NCI-H82 treated with DMSO at 0.1 percent for 48 hours (cell line): Measurements from ENCODE around the gene ZFHX2.
A peak's percentile ranks its signal among the peaks of the same experiment; 100 is the strongest.
"Not testable (repeated sequence)": the region's sequence is repeated elsewhere in the genome, so short reads cannot be mapped to it uniquely, and the experiment has no call there.

ENCODE experiments used
- DNase-seq: peaks from one replicate; lab custom pipeline; 2025; ENCODE audit not compliant: unreplicated experiment; lab: John Stamatoyannopoulos, UW

Gene ZFHX2

DNA sequence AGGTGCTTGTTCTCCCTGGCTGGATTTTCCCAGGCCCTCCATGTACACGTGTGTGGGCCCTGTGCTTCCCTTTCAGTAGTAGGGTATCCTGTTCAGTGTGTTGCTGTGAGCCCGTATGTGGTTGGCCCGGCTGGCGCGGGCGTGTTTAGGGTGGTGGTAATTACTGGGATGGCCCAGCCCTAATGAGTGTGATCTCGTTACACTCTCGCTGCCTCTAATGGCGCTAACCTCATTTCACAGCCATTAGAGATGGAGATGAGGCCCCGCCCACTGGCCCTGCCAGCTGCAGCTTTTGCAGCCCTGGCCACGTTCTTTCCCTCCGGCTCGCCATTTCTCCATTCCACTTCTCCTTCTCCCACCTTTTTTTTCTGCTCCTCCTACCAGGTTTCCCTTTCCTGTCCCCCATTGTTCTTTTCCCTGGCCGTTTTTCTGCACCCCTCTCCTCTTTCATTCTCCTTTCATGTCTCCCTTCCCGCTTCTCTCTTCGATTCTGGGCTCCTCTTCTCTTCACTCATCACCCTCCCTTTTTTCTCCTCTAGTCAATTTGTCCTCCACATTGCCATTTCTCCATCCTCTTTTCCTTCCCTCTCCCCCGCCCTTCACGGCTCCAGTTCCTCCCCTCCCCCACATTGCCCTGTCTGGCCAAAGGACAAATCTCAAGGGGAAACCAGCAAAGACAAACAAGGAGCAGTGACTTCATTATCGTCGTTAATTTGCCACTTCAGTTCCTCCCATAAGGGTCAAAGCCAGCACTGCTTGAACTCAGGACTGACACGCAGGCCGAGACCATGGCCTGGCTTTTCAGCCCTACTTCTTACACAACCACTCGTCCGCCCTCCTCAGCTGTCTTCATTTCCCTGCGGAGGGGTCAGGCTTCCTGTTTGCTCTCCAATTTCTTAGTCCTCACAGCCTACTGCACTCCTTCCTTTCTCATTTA lies 6.8 kb downstream of the ZFHX2 start:
- peak; percentile 84 for DNase-seq

DNA sequence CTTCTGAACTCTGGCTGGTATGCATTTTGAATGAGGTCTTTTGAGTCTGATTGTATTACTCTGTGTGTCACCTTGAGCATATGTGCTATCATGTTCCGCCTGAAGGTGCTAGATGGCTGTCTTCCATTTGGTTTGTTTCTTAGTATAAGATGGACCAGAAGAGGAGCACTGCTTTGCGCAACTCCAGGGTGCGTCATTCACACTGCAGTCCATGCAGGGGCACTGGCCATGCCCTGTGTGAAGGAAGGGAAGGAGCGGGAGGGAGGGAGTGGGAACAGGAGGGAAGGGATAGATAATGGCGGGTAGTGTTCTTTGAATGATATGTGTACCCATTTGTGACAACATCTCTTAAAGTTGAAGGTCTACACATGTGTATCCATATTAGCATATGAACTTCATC lies 8.2 kb downstream of the ZFHX2 start:
- no peak for DNase-seq

DNA sequence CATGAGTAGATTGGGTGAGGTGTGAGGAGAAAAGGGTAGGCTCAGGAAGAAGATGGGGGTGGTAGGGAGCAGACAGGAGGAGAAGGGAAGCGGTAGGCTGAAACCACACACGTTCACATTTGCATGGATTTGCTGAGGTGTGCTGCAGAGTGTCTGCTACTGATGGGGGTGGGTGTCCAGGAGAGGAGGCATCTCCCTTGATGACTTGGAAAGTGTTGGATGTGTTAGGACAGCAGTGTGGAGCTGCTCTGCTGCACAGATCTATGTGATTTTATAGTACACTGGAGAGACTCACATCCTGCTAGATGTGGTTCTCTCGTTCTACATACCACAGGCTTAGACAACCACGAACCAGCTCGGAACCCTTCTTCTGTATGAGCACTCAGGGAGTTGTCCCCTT lies 9.3 kb downstream of the ZFHX2 start:
- no peak for DNase-seq

GRCh38 chr14:23540141-23540469 lies 11.5 kb downstream of the ZFHX2 start:
- no peak for DNase-seq

DNA sequence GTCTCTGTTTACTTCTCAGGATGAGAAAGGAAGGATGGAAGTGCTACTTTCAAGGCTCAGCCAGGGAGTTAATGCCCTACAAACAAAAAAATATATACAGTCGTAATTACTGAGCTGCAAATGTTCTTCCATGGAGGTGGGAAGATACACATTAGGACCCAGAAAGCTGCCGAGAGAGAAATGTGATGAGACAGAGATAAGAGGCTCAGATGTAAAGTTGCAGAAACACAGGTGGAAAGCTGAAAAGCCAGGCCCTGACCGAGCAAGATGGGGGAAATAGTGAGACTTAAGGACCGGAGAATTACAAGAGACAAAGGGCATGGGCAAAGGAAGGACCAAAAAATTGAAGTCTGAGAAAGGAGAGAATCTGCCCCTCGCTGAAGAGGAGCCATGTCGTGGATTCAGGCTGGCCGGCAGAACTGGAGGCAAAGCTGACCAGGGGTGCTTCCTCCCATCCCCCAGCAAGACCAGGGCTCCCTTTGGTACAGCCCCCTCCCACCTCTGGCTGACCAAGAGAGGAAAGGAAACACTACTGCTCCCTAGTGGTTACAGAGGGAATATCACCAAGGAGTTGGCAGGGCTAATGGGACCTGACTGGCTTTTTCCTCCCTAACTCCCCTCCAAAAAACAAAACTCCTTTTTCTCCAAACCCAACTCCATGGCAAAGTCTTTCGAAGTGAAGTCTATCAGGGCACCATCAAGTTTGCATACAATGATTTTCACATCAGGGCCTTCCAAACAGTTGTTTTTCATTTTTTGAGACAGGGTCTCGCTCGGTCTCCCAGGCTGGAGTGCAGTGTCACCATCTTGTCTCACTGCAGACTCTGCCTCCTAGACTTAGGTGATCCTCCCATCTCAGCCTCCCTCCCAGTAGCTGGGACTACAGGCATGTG lies 12.1 kb downstream of the ZFHX2 start:
- DNase-seq = no peak

GRCh38 chr14:23538785-23539184 lies 12.8 kb downstream of the ZFHX2 start:
- peak; percentile 36 for DNase-seq

- no peak for DNase-seq
These were observed 13.4 kb downstream of the ZFHX2 start for GRCh38 chr14:23538050-23538718.

DNA sequence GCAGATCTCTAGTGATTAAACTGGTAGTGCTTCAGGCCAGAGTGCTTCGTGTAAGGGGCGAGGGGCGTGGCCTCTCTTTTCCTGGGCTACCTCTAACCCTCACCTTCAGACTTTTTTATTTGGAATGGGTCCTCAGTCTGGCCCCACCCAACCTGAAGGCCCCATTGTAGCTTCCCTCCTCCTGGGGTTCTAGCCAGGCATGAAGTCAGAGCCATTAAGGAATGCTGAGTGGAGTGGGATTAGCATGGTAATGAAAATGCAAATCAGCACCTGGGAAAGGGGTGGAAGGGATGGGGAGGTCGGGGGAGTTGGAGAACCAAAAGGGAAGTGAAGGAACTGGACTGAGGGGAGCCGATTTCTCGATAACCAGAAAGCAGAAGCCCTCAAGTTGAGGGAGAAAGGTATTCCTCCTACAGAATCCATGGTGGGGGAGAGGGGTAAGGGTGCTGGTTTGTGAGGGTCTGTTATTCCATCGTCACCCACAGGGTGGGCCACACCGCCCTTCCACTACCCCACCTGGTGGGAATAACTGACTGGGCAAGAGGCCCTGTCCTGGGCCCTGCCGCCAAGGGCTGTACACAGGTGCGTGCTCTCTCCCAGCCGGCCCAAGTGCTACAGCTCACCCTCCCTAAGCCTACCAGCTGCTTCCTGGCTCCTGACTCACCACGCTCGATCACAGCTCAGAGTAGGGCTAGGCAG lies 14.1 kb downstream of the ZFHX2 start:
- DNase-seq = peak; percentile 26

- DNase-seq = not testable (repeated sequence)
These were observed 14.7 kb downstream of the ZFHX2 start for GRCh38 chr14:23536906-23537305.

GRCh38 chr14:23536494-23536893 lies 15.1 kb downstream of the ZFHX2 start:
- no peak for DNase-seq

GRCh38 chr14:23535943-23536342 lies 15.6 kb downstream of the ZFHX2 start:
- DNase-seq = no peak

GRCh38 chr14:23533652-23534435 lies 17.7 kb downstream of the ZFHX2 start:
- DNase-seq = no peak

DNA sequence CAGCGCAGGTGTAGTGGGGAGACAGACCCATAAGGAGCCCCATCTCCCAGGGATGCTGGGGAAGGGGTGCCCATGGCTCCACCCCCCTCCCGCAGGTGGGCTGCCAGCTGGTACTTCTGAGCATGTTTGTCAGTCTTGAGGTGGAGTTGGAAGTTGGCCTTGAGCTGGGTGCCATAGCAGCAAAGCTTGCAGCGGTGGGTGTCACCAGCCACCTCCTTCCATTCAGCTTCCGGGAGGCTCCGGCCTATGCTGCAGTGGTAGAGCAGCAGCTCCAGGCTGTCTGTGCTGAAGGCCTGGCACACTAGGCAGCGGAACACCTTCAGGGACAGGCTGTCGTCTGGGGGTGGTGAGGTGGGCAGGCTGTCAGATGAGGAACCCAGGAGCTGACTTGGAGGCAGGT lies 18.9 kb downstream of the ZFHX2 start:
- DNase-seq = no peak

DNA sequence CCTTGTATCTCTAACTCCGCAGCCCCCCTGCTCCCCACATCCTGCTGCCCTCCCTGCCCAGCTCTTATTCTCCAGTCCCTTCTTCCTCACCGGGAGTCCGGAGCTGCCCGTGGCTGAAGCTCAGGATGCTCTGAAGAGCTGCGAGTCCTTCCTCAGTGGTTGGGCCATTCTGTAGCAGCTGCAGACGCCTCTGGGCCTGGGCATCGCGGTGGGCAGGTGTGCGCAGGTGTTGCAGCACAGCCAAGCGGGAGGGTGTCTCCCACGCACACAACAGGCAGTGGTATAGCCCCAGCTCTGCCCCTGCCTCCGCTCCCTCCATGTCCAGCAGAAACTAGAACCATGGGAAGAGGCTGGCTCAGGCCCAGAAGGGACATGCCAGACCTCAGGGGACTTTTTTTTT lies 20.2 kb downstream of the ZFHX2 start:
- DNase-seq = no peak

GRCh38 chr14:23530375-23531055 lies 21.1 kb downstream of the ZFHX2 start:
- DNase-seq = peak; percentile 63

DNA sequence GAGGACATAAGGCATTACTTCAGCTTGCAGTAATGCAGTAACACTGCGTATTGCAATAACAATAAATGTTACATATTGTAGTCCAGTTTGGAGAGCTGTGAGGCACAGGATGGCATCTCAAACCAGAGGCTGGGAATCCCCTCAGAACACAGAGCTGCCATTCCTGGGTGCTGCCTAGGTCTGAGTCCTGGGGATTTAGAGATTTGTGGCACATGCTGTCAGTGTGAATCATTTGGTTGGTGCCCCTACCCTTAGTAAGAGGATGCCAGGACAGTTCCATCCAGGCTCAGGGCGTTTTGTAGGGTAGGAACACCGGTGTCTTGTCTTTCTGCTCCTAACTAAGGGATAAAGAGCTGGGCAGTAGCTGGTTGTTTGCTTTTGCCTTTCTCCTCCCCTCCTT lies 22.5 kb downstream of the ZFHX2 start:
- no peak for DNase-seq

DNA sequence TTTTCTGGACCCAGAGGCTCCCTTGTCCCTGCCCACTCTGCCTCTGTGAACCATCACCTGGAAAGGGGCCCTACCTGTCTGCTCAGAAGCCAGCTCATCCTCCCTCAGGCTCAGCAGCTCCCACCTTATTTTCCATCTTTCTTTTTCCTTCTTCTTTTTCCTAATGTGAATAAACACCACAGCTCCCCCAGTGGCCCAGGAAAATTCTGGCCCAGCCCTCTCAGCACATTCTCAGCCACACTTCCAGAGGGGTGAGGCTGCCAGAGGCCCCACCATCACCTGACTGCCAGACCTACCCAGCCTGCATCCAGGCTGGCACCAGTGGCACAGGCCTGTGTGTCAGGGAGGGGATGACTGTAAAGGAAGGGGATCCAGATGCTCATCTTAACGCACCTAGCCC lies 23.0 kb downstream of the ZFHX2 start:
- no peak for DNase-seq

GRCh38 chr14:23525611-23526010 lies 26.0 kb downstream of the ZFHX2 start:
- DNase-seq = no peak

DNA sequence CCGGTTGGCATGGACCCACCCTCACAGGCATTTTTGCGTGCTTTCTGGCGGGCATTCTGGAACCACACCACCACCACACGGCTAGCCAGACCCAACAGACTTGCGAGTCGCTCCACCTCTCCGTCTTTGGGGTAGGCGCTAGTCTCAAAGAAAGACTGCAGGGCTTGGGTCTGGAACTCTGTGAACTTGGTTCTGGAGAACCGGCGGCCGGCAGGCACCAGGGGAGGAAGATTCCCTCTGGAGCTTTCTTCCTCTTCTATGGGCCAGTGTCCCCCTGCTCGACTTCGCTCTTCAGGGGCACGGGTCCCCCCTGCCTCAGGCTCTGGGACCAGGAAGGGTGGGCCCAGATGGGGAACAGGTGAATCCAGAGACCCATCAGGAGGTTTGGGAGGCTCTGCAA lies 26.6 kb downstream of the ZFHX2 start:
- no peak for DNase-seq
